GM12891 (cell line): ENCODE measurements around the gene ZNF200.

Source experiments
- POLR2A ChIP-seq: IDR thresholded peaks from 2 replicates; pipeline ENCODE4 v1.6.1; 2011; ENCODE audit warnings: low read depth, low read length, control low read depth
- TAF1 ChIP-seq: IDR thresholded peaks from 2 replicates; pipeline ENCODE4 v1.6.1; 2011; ENCODE audit warnings: low read depth, low read length, control low read depth

DNA sequence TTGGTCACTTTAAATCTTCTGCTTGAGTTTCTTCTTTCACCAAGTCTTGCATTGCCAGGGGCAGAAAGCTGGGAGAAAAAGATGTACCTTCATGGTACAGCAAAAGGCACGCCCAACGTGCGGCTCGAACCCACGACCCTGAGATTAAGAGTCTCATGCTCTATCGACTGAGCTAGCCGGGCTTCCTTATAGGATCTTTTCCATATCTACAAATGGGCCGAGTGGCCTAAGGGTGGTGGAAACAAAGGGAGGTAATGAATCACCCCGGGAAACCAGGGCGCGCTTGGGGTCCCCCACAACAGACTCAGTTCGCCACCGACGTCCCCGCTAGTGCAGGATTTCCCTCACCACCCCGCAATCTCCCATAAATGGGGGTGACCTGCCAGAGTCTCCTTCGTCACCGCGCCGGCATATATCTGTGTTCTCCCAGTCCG lies 54.5 kb downstream of the ZNF200 start:
- no peak for TF ChIP-seq TAF1
- no peak for TF ChIP-seq POLR2A
